ENCODE measurements around the gene OTUD7B. TPM values are rescaled to one million over a fixed set of nuclear protein-coding genes. Genes with fewer than 3 reads are reported as not detected.
"Not testable (repeated sequence)": the region's sequence is repeated elsewhere in the genome, so short reads cannot be mapped to it uniquely, and the experiment has no call there.

OTUD7B gene
- total RNA-seq, 1 donor from 2014 or later, result 14.5 TPM

DNA sequence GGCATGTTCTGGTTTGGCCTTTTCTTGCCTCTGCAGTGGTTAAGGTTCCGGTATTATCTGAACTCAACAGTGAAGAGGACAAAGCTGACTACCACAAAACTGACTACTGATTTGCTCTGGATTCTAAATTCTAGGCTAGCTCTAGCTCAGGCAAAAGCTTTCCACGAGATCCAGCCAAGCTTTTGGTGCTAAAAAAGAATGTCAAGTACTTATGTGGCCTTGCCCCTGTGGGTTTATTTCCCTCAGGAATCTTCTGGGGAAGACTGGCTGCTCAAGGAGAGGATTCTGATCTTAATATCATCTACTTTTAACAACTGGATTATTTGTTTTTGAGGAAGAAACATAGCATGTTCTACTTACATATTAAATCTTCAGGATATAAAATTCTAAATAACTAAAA lies 47.8 kb downstream of the OTUD7B start:
- no peaks in the 10 kb centered on the region for H3K27me3 ChIP-seq
- H3K27ac ChIP-seq, result peak overlapping the region; percentile 62
- H3K4me3 ChIP-seq, result no peak overlapping the region
- no peaks in the 10 kb centered on the region for H3K9me3 ChIP-seq
- TF ChIP-seq POLR2AphosphoS5 (IDR thresholded peaks at IDR 0.05; ENCODE audit: insufficient read depth in 1 of 2, low read depth in 1 of 2) (no peak), POLR2A (IDR thresholded peaks at IDR 0.05) (no peak)
- TF ChIP-seq, protein P1, sequence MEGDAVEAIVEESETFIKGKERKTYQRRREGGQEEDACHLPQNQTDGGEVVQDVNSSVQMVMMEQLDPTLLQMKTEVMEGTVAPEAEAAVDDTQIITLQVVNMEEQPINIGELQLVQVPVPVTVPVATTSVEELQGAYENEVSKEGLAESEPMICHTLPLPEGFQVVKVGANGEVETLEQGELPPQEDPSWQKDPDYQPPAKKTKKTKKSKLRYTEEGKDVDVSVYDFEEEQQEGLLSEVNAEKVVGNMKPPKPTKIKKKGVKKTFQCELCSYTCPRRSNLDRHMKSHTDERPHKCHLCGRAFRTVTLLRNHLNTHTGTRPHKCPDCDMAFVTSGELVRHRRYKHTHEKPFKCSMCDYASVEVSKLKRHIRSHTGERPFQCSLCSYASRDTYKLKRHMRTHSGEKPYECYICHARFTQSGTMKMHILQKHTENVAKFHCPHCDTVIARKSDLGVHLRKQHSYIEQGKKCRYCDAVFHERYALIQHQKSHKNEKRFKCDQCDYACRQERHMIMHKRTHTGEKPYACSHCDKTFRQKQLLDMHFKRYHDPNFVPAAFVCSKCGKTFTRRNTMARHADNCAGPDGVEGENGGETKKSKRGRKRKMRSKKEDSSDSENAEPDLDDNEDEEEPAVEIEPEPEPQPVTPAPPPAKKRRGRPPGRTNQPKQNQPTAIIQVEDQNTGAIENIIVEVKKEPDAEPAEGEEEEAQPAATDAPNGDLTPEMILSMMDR (IDR thresholded peaks at IDR 0.05), result no peak
- peaks cover 0 to 59% of the 10 kb centered on the region in 2 donors for H3K36me3 ChIP-seq
- DNase-seq (ENCODE audit: extremely low spot score in 2 of 2), result no peak
- H3K4me1 ChIP-seq, result peaks cover 10% of the 10 kb centered on the region
- intact Hi-C loops (cut with DNase I), result loop anchor here (5.0 to 10.0 kb wide), 2 partner anchors 90 to 202 kb away; no protein-coding TSS in a partner anchor

DNA sequence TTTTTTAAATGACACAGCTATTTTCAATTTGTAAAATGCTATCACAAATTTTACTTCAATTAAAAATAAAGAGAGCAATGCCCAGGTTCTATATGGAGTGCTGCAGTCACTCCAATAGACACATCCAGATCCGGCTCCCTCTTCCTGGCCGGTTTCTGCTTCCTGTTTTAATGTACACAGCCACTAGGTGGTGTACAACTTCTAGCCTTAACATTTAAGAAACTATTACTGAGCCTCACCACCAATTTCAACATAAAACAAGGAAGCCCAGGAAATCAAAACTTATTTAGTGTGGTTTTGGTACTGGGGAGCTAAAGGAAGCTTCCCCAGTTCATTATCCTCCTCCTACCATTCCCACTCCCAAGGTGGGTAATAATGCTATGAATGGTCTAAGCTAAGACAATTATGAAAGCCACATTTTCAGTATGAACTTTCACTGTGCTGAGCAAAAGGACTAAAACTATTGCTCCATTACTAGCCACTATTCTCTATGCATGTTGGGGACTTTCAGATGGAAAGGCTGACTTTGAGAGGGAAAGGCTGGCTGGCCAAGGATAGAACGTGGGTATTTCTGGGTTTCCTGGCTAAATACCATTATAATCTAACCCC lies 48.4 kb downstream of the OTUD7B start:
- Histone ChIP-seq H3K4me3 (no peak overlapping the region), H3K27ac (peak overlapping the region; percentile 62), H3K4me1 (peaks cover 10% of the 10 kb centered on the region), H3K27me3 (no peaks in the 10 kb centered on the region), H3K9me3 (no peaks in the 10 kb centered on the region), H3K36me3 (peaks cover 0 to 58% of the 10 kb centered on the region in 2 donors)
- TF ChIP-seq, protein P1 (IDR thresholded peaks at IDR 0.05), result peak; percentile 59 to 84 (median 63)
- peak in 1 of 2 donors; percentile 56 for TF ChIP-seq POLR2AphosphoS5 (IDR thresholded peaks at IDR 0.05; ENCODE audit: insufficient read depth in 1 of 2, low read depth in 1 of 2)
- no peak for TF ChIP-seq POLR2A (IDR thresholded peaks at IDR 0.05)
- intact Hi-C loops (cut with DNase I), result loop anchor here (5.0 to 10.0 kb wide), 2 partner anchors 90 to 203 kb away; no protein-coding TSS in a partner anchor
- DNase-seq (ENCODE audit: extremely low spot score in 2 of 2), result no peak

DNA sequence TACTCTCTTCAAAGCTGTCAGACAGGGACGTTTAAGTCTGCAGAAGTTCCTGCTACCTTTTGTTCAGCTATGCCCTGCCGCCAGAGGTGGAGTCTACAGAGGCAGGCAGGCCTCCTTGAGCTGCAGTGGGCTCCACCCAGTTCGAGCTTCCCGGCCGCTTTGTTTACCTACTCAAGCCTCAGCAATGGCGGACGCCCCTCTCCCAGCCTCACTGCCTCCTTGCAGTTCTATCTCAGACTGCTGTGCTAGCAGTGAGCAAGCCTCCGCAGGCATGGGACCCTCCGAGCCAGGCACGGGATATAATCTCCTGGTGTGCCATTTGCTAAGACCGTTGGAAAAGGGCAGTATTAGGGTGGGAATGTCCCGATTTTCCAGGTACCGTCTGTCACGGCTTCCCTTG lies 53.0 kb downstream of the OTUD7B start:
- H3K27me3 ChIP-seq; intact Hi-C loops (cut with DNase I); DNase-seq (ENCODE audit: extremely low spot score in 2 of 2); H3K4me1 ChIP-seq; H3K9me3 ChIP-seq; H3K27ac ChIP-seq; H3K4me3 ChIP-seq: not testable (repeated sequence)
- H3K36me3 ChIP-seq, result peaks cover 0 to 24% of the 10 kb centered on the region in 2 donors

DNA sequence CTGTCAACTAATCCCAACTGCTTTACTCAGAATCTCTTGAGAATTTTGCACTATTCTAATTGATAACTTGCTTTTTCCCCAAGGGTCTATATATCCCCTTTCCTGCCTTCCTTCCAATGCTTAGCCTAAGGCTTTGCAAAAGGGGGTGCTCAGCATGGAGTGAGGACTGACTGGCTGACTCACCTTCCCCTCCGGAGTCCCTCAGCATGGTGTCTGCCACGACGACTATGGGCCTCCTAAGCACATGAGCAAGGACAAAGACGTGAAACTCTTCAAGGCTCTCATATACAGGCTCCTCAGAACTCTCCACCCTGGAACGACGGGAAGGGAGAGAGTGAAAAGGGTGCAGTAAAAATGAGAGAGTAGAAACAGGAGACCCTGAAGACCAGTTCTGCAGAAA lies 60.6 kb downstream of the OTUD7B start:
- intact Hi-C loops (cut with DNase I), result no loop called here
- H3K27ac ChIP-seq, result no peak overlapping the region
- no peaks in the 10 kb centered on the region for H3K27me3 ChIP-seq
- H3K9me3 ChIP-seq, result no peaks in the 10 kb centered on the region
- DNase-seq (ENCODE audit: extremely low spot score in 2 of 2), result no peak
- H3K36me3 ChIP-seq, result peaks cover 0 to 38% of the 10 kb centered on the region in 2 donors
- TF ChIP-seq POLR2AphosphoS5 (IDR thresholded peaks at IDR 0.05; ENCODE audit: insufficient read depth in 1 of 2, low read depth in 1 of 2), result no peak
- TF ChIP-seq, protein P1 (IDR thresholded peaks at IDR 0.05), result no peak
- TF ChIP-seq POLR2A (IDR thresholded peaks at IDR 0.05), result no peak
- H3K4me1 ChIP-seq, result no peaks in the 10 kb centered on the region
- H3K4me3 ChIP-seq, result no peak overlapping the region

DNA sequence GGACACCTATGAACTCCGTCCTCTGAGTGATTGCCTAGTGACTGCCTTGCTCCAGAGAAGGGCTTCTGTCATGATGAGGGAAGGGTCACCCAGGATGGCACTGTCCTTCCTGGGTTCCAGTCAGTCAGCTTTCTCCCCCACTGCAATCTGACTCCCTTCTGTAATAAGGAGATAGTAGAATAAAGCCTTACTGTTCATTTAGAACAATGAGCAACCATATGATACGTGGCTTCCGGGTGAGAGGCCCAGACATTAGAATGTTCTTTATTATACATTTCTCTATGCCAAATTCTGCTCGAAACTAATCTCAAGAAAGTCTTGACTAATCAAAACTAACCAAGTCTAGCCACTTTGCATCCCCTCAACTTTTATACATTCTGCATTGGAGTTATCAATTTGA lies 65.3 kb downstream of the OTUD7B start:
- Histone ChIP-seq H3K4me3 (no peak overlapping the region), H3K27ac (no peak overlapping the region), H3K9me3 (no peaks in the 10 kb centered on the region), H3K4me1 (peaks cover 5% of the 10 kb centered on the region), H3K36me3 (peaks cover 0 to 46% of the 10 kb centered on the region in 2 donors), H3K27me3 (no peaks in the 10 kb centered on the region)
- TF ChIP-seq POLR2A (IDR thresholded peaks at IDR 0.05), result no peak
- intact Hi-C loops (cut with DNase I), result no loop called here
- DNase-seq (ENCODE audit: extremely low spot score in 2 of 2), result no peak

- no peaks in the 10 kb centered on the region for H3K9me3 ChIP-seq
- H3K27me3 ChIP-seq, result no peaks in the 10 kb centered on the region
- peaks cover 19% of the 10 kb centered on the region for H3K4me1 ChIP-seq
- peaks cover 0 to 36% of the 10 kb centered on the region in 2 donors for H3K36me3 ChIP-seq
- TF ChIP-seq, protein P1 (IDR thresholded peaks at IDR 0.05), result no peak
- TF ChIP-seq POLR2A (IDR thresholded peaks at IDR 0.05), result no peak
- TF ChIP-seq POLR2AphosphoS5 (IDR thresholded peaks at IDR 0.05; ENCODE audit: insufficient read depth in 1 of 2, low read depth in 1 of 2), result no peak
- H3K27ac ChIP-seq, result peak overlapping the region; percentile 43
- intact Hi-C loops (cut with DNase I), result no loop called here
- no peak for DNase-seq (ENCODE audit: extremely low spot score in 2 of 2)
- H3K4me3 ChIP-seq, result no peak overlapping the region
Observed at GRCh38 chr1:149942885-149943284, 67.6 kb downstream of the OTUD7B start.
